Measurements from ENCODE around the gene LPAR3.

LPAR3 gene

GRCh38 chr1:84785271-84786036, 107.6 kb downstream of the LPAR3 start:
- H3K27me3 ChIP-seq (ENCODE audit: insufficient read depth, insufficient read length): no peaks in the 10 kb centered on the region
- H3K4me1 ChIP-seq (ENCODE audit: insufficient read depth, insufficient read length): no peaks in the 10 kb centered on the region
- no peaks in the 10 kb centered on the region for H3K36me3 ChIP-seq (ENCODE audit: insufficient read depth, insufficient read length, low read length)
- 0 out of 2 replicates have a peak, but pooled peaks cover 4% of the 10 kb centered on the region for H3K9me3 ChIP-seq (ENCODE audit: insufficient read depth, low read length)
- TF ChIP-seq SUZ12 (IDR thresholded peaks at IDR 0.05; ENCODE audit: extremely low read depth, insufficient read depth, insufficient read length): no peak
- no peak for TF ChIP-seq ZNF274 (IDR thresholded peaks at IDR 0.05; ENCODE audit: low read depth, low read length)
- TF ChIP-seq YY1 (IDR thresholded peaks at IDR 0.05; ENCODE audit: insufficient read depth, insufficient read length): no peak
- no peak overlapping the region for H3K9ac ChIP-seq (ENCODE audit: insufficient read length, low read depth)
- no peak overlapping the region for H3K4me3 ChIP-seq (ENCODE audit: insufficient read length, low read depth)
- DNase-seq (ENCODE audit: low read depth, low spot score): no peak

DNA sequence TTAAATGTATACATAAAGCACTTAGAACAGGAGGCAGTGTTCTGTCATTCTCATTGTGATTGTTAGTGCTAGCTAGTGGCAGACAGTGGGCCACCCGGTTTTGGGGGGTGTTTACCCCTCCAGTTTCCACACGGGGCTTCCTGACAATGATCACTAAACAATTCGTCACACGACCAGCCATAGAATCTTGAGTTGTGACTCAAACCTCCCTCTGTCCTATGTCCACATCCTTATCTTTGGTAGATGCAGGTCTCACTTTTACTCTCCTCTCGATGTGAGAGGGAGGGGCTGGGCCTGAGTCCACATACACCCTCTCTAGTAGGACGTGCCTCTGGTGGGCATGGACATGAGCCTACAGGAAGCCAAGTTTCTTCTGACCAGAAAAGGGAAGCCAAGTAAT, 110.1 kb downstream of the LPAR3 start:
- H3K36me3 ChIP-seq (ENCODE audit: insufficient read depth, insufficient read length, low read length): no peaks in the 10 kb centered on the region
- no peaks in the 10 kb centered on the region for H3K4me1 ChIP-seq (ENCODE audit: insufficient read depth, insufficient read length)
- no peak overlapping the region for H3K9ac ChIP-seq (ENCODE audit: insufficient read length, low read depth)

GRCh38 chr1:84781946-84782771, 110.8 kb downstream of the LPAR3 start:
- Histone ChIP-seq H3K9ac (ENCODE audit: insufficient read length, low read depth) (no peak overlapping the region), H3K27me3 (ENCODE audit: insufficient read depth, insufficient read length) (no peaks in the 10 kb centered on the region), H3K9me3 (ENCODE audit: insufficient read depth, low read length) (no peaks in the 10 kb centered on the region), H3K36me3 (ENCODE audit: insufficient read depth, insufficient read length, low read length) (no peaks in the 10 kb centered on the region), H3K4me1 (ENCODE audit: insufficient read depth, insufficient read length) (no peaks in the 10 kb centered on the region), H3K4me3 (ENCODE audit: insufficient read length, low read depth) (no peak overlapping the region)
- TF ChIP-seq SUZ12 (IDR thresholded peaks at IDR 0.05; ENCODE audit: extremely low read depth, insufficient read depth, insufficient read length) (no peak), ZNF274 (IDR thresholded peaks at IDR 0.05; ENCODE audit: low read depth, low read length) (no peak), YY1 (IDR thresholded peaks at IDR 0.05; ENCODE audit: insufficient read depth, insufficient read length) (no peak)
- DNase-seq (ENCODE audit: low read depth, low spot score): peak; percentile 66

More for the DNA sequence above, 110.1 kb downstream of the LPAR3 start:
- H3K4me3 ChIP-seq (ENCODE audit: insufficient read length, low read depth): no peak overlapping the region
- no peak for DNase-seq (ENCODE audit: low read depth, low spot score)
- H3K9me3 ChIP-seq (ENCODE audit: insufficient read depth, low read length): 0 out of 2 replicates have a peak, but pooled peaks cover under 1% of the 10 kb centered on the region
- TF ChIP-seq SUZ12 (IDR thresholded peaks at IDR 0.05; ENCODE audit: extremely low read depth, insufficient read depth, insufficient read length) (no peak), ZNF274 (IDR thresholded peaks at IDR 0.05; ENCODE audit: low read depth, low read length) (no peak), YY1 (IDR thresholded peaks at IDR 0.05; ENCODE audit: insufficient read depth, insufficient read length) (no peak)
- H3K27me3 ChIP-seq (ENCODE audit: insufficient read depth, insufficient read length): no peaks in the 10 kb centered on the region

- Histone ChIP-seq H3K9me3 (ENCODE audit: insufficient read depth, low read length) (no peaks in the 10 kb centered on the region), H3K9ac (ENCODE audit: insufficient read length, low read depth) (no peak overlapping the region), H3K4me1 (ENCODE audit: insufficient read depth, insufficient read length) (peaks cover 1% of the 10 kb centered on the region), H3K27me3 (ENCODE audit: insufficient read depth, insufficient read length) (no peaks in the 10 kb centered on the region), H3K4me3 (ENCODE audit: insufficient read length, low read depth) (no peak overlapping the region), H3K36me3 (ENCODE audit: insufficient read depth, insufficient read length, low read length) (no peaks in the 10 kb centered on the region)
- no peak for TF ChIP-seq SUZ12 (IDR thresholded peaks at IDR 0.05; ENCODE audit: extremely low read depth, insufficient read depth, insufficient read length)
- TF ChIP-seq ZNF274 (IDR thresholded peaks at IDR 0.05; ENCODE audit: low read depth, low read length): no peak
- DNase-seq (ENCODE audit: low read depth, low spot score): no peak
Measured at GRCh38 chr1:84780000-84780716, 112.8 kb downstream of the LPAR3 start.

- no peak overlapping the region for H3K9ac ChIP-seq (ENCODE audit: insufficient read length, low read depth)
- H3K4me1 ChIP-seq (ENCODE audit: insufficient read depth, insufficient read length): peaks cover 12% of the 10 kb centered on the region
- H3K27me3 ChIP-seq (ENCODE audit: insufficient read depth, insufficient read length): no peaks in the 10 kb centered on the region
- no peak for TF ChIP-seq ZNF274 (IDR thresholded peaks at IDR 0.05; ENCODE audit: low read depth, low read length)
- no peak for TF ChIP-seq SUZ12 (IDR thresholded peaks at IDR 0.05; ENCODE audit: extremely low read depth, insufficient read depth, insufficient read length)
- no peak for TF ChIP-seq YY1 (IDR thresholded peaks at IDR 0.05; ENCODE audit: insufficient read depth, insufficient read length)
- no peaks in the 10 kb centered on the region for H3K9me3 ChIP-seq (ENCODE audit: insufficient read depth, low read length)
- no peaks in the 10 kb centered on the region for H3K36me3 ChIP-seq (ENCODE audit: insufficient read depth, insufficient read length, low read length)
- no peak for DNase-seq (ENCODE audit: low read depth, low spot score)
- H3K4me3 ChIP-seq (ENCODE audit: insufficient read length, low read depth): no peak overlapping the region
Measured at GRCh38 chr1:84776639-84777038, 116.4 kb downstream of the LPAR3 start.

GRCh38 chr1:84775535-84775920, 117.5 kb downstream of the LPAR3 start:
- Histone ChIP-seq H3K9me3 (ENCODE audit: insufficient read depth, low read length) (no peaks in the 10 kb centered on the region), H3K36me3 (ENCODE audit: insufficient read depth, insufficient read length, low read length) (no peaks in the 10 kb centered on the region), H3K4me3 (ENCODE audit: insufficient read length, low read depth) (no peak overlapping the region), H3K9ac (ENCODE audit: insufficient read length, low read depth) (no peak overlapping the region), H3K27me3 (ENCODE audit: insufficient read depth, insufficient read length) (no peaks in the 10 kb centered on the region), H3K4me1 (ENCODE audit: insufficient read depth, insufficient read length) (peaks cover 12% of the 10 kb centered on the region)
- no peak for TF ChIP-seq YY1 (IDR thresholded peaks at IDR 0.05; ENCODE audit: insufficient read depth, insufficient read length)
- TF ChIP-seq ZNF274 (IDR thresholded peaks at IDR 0.05; ENCODE audit: low read depth, low read length): no peak
- no peak for TF ChIP-seq SUZ12 (IDR thresholded peaks at IDR 0.05; ENCODE audit: extremely low read depth, insufficient read depth, insufficient read length)
- no peak for DNase-seq (ENCODE audit: low read depth, low spot score)

Data from NT2/D1 (cell line).